Measurements from ENCODE around the gene IGFN1.

The IGFN1 gene

DNA sequence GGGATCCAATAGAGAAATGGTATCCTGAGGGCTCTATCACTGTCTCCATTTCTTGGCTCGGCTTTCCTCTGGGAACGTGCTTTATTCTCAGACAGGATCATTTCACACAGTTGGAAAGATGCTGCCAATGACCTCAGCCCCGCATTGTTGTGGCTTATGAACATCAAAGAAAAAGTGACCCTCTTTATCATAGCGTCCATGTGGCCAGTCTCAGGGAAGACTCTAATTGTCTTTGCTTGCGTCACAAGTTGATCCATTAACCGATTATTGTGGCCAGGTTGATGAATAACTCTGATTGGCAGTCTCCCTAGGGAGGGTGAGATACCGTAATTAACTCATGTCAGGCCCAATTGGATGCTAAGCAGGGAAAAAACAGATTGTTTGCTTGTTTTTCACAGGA, 26.0 kb upstream of the IGFN1 start:
- DNase-seq, result no peak

DNA sequence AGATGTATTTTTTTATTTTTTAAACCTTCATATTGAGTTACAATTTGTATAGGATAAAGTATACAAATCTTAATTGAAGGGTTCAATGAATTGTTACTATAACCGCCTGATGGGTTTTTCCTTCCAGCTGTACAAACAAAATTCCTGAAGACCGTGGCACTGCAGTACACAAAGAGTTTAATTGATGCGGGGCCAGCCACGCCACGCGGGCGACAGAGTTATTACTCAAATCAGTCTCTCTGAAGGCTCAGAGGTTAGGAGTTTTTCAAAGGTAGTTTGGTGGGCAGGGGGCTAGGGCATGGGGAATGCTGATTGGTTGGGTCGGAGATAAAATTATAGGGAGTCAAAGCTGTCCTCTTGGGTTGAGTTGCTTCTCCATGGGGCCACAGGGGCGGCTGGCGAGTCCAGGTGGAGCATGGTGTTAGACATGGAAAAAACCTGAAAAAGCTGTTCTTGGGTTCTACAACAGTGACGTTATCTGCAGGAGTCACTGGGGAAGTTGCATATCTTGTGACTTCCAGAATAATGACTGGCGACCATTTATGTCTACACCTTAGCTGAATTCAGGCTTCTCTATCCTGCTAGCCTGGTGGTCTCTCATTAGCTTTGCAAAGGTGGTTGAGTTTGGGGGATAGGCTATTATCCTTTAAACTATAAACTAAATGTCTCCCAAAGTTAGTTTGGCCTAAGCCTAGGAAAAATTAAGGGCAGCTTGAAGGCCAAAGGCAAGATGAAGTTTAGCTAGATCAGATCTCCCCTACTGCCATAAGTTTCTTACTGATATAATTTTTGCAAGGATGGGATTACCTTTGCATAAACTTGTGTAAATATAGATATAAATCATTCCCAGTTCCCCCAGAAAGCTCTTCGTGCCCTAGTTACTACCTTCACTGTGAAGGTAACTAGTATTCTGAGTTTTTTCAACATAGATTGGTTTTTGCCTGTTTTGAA, 23.3 kb upstream of the IGFN1 start:
- no peak for DNase-seq

GRCh38 chr1:201169203-201169602, 21.4 kb upstream of the IGFN1 start:
- no peak for DNase-seq

GRCh38 chr1:201169971-201170532, 20.6 kb upstream of the IGFN1 start:
- DNase-seq, result no peak

DNA sequence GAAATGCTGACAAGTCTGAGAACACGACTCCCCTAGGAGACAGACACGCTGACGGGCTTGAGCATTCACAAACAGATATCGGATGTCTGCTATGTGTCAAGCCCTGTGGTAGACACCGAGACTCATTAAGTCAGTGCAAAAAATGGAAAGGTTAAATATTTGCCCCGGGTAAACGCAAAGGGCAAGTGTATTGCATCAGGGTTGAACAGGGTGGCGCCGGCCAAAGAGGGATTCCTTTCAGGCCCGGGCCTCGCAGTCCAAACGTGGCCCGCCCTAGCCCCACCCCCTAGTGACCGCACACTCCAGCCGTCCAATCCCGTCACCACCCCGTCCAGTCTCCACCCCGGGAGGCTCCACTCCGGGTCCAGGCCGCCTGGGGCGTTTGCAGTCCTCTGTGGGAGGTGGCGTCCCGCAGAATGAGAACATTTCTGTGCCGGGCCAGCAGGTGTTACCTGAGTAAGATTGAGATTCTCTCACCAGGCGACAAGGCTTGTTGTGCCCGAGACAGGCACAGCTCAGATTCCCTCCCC, 20.0 kb upstream of the IGFN1 start:
- peak; percentile 59 for DNase-seq

- DNase-seq, result peak; percentile 6
These were observed 19.3 kb upstream of the IGFN1 start for GRCh38 chr1:201171063-201172036.

DNA sequence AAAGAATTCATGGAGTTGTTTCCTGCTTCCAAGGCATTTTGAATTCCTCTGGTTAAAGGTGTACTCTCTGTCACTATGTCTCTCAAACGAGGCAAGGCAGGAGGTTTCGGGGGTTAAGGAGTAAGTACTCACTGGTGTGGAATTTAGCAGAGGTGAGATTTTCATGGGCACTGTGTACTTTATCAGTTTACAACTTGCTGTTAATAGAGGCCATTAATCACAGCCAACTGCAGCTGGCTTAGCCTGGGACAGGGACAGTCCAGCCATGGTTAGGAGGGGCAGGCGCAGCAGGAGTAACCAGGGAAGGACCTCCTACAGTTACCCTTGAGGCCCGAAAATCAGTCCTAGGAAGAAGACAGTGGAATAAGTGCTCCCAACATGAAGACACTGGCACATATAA, 18.3 kb upstream of the IGFN1 start:
- no peak for DNase-seq

DNA sequence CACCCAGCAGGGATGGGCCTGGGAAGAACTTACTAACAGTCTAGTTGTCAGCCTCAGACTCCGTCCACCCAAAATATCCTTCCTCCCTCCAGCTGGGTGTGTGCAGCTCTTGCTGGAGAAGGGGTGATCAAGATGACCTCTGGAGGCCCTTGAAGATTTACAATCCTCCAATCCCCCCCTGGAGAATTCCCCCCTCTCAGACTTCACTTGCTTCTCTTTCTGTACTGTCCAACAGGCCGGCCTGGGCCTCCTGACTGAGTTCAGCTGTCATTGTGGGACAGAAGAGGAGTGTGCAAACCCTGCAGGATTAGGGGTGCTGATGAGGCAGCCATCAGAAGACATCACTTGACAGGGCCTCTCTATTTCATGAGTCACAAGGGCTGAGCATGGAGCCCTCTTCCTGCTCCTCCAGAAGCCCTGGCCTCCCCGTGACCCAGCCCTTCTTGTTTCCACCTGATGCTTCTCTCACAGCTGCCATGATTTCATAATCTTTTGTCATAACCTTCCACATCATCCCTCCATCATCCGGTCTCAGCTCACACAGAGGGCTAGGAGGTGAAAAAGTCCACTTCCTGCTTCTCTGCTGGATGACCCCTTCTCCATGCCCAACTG, 17.5 kb upstream of the IGFN1 start:
- no peak for DNase-seq

GRCh38 chr1:201173736-201174135, 16.9 kb upstream of the IGFN1 start:
- DNase-seq, result no peak

DNA sequence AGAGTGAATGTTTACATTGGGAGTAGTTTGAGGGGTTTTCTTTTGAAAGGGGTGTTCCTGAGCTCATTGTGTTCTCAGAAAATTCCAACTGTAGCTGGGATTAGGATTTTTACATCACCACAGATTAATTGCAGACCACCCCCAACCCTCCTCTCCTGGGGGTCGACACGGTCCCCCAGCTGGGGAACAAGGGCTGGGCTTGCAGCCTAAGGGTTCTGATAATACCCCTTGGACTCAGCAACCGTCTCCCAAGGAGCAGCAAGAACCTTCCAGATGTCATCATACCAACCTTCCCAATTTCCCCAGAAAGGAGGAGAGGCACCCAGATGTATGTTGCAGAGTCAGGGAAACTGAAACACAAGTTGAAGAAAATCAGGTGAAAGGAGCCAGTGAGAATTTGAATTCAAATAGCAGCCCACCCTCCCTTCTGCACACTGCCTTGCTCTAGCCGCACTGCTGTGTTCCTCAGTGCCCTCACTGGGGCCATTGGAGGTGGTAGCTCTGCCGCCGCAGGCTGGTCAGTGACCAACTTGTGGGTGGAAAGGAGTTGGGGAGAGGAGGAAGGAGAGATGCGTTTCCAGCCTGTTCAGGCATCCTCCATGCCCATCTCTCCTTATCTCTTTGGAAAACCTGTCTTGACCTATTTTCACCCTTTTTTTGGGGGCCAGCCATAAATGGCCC, 14.7 kb upstream of the IGFN1 start:
- DNase-seq, result no peak

DNA sequence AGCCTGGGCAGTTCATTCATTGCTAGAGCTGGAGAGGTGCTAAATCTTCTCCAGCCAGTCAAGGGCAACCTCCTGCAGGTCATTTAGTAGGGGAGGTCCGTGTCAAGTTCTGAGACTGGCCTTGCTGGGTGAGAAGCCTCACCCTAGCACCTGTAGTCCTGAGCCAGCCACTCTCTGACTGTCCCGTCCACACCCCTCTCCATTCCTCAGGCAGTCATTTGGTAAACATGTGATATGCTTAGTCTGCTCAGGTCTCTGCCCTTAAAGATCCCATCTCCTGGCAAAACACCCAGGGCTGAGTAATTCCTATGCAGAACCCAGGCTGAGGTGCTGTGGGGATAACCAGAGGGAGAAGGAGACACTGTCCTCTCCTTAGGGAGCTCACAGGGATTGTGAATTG, 13.7 kb upstream of the IGFN1 start:
- no peak for DNase-seq

DNA sequence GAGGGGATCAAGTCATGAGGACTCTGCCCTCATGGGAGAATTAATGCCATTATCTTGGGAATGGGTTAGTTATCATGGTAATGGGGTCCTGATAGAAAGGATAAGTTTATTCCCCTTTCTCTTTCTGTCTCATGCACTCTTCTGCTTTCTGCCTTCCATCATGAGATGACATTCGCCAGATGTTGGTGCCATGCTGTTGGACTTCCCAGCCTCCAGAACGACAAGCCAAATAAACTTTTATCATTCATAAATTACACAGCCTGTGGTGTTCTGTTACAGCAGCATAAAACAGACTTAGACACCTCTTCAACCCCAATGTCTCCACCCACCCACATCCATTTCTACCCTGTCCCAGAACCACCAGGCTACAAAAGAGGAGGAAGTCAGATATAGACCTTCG, 11.9 kb upstream of the IGFN1 start:
- no peak for DNase-seq

DNA sequence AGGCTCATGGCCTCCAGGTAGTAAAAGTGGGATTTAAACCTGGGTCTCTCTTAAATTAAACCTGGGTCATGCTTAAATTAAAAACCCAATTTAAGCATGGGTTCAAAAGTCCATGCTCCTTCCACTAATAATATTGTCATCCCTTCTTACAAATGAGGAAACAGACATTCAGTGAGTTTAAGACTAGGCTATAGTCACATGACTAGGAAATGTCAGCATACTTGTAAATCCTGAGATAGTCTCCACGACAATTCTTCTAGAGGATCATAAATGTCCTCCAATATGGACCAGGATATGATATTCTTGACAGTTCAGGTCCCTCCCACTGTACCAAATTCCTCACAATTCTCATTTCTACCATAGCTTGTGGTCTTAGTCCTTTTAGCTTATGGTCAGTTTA, 10.5 kb upstream of the IGFN1 start:
- no peak for DNase-seq

DNA sequence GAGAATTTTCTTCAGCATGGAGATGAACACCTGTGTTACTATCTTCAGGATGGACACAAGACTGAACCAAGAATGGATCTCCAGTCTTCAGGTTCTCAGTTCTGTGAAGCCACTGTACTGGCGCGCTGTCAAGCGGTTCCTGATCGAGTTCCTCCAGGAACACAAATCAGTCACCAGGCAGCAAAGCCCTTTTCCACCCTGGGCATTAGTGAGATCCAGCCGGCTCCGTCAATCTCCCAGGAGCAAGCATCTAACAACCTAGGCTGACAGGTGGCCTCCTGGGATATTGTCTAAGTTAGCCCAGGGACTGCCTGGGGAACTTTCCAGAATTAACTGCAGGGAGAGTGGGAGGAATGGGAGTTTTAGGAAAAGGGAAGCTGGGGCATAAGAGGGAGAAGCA, 9.7 kb upstream of the IGFN1 start:
- no peak for DNase-seq

- no peak for DNase-seq
These were observed 9.3 kb upstream of the IGFN1 start for GRCh38 chr1:201181323-201181722.

- no peak for DNase-seq
These were observed 8.9 kb upstream of the IGFN1 start for GRCh38 chr1:201181726-201182125.

- DNase-seq, result no peak
These were observed 7.4 kb upstream of the IGFN1 start for GRCh38 chr1:201183209-201183608.

DNA sequence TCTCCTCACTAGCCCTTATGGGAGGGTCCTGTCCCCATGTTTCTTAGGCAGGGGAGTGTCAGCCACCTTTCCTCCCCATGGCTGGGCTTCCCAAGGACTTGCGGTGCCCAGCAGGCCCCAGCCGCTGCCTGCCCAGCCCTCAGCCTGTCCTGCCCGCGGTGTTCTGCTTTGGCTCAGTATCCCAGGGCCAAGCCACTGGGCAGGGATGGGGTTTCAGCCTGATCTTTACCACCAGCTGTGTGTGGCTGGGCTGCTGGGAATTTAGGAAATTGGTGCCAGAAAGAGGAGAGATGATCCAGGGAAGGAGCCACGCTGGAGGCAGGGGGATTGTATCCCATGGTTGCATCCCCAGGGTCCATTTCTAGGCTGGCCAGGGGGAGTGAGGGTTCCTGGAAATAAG, 6.9 kb upstream of the IGFN1 start:
- no peak for DNase-seq

- DNase-seq, result no peak
These were observed 6.1 kb upstream of the IGFN1 start for GRCh38 chr1:201184307-201185122.

DNA sequence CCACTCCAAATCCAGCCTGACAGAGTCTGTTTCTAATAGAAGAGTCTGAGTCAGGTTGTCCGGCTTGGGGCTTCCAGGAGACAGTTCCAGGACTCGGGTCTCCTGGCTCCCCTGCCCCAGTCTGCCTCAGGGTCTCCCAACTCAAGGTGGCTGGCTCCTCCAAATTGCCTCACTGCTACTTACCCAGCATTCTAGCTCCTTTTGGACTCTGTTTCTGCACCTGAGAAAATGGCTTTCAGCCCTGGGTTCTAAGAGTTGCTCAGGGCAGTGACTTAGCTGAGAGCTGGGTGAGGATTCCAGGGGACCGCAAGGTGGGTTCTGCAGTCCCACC, 5.5 kb upstream of the IGFN1 start:
- DNase-seq, result no peak

DNA sequence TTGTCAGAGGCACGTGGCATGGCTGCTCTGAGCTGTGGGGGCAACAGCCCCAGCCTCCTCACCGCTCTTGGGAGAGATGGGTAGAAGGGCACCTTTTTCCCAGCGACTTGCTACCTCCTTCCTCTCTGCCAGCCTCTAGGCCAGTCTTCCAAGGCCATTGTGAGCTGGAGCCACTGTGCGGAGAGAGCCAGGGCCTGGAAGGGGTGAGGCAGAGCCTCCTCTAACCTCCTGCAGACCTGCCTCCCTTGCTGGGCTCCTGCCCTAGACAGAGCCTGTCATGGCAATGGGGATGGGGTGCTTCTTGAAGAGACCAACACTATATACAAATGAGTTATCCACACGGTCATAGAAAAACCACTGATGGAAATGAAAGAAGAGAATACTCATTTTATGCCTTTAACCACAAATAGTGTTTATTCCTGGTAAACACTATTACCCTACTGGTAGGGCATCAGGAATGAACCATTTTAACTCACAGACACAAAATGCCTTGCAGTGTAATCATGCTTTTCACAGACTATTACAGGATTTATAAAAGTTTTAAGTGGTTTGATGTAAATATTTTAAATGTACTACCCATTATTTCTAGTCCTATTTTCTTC, 5.0 kb upstream of the IGFN1 start:
- no peak for DNase-seq
